Activated T-helper 1 cell treated with anti-CD3 and anti-CD28 coated beads, Interleukin-12 subunit alpha, Interleukin-12 subunit beta, Interleukin-2, Interleukin-4 antibody, amounts not matched to agents 30 ng/mL and 10 ng/mL and 1 ng/mL, durations not matched to agents 14 hours and 24 hours and 36 hours (primary cell): ENCODE measurements around the gene DSTN. TPM values are rescaled to one million over a fixed set of nuclear protein-coding genes. Genes with fewer than 3 reads are reported as not detected.

Experiments
- DNase-seq: peaks from one replicate; pipeline ENCODE4 v3.0.0; 2021; ENCODE audit warnings: low spot score
- H3K27ac Mint-ChIP-seq: one replicate; pipeline ENCODE4 v1.8.0; 2021; ENCODE audit warnings: mild to moderate bottlenecking, mixed read lengths
- H3K27me3 Mint-ChIP-seq: one replicate; pipeline ENCODE4 v1.8.0; 2022; ENCODE audit warnings: mild to moderate bottlenecking, moderate library complexity, mixed read lengths; ENCODE audit not compliant: insufficient read depth
- H3K36me3 Mint-ChIP-seq: one replicate; pipeline ENCODE4 v1.8.0; 2021; ENCODE audit warnings: low read depth, mixed read lengths
- H3K4me1 Mint-ChIP-seq: one replicate; pipeline ENCODE4 v1.8.0; 2021; ENCODE audit warnings: low read depth, mixed read lengths
- H3K4me3 Mint-ChIP-seq: one replicate; pipeline ENCODE4 v1.8.0; 2021; ENCODE audit warnings: mild to moderate bottlenecking, moderate library complexity, mixed read lengths
- H3K9me3 Mint-ChIP-seq: one replicate; pipeline ENCODE4 v1.8.0; 2021; ENCODE audit warnings: mixed read lengths
- intact Hi-C: fragments of 100-400 bp; cut with micrococcal nuclease; formaldehyde crosslinking; loops from one replicate; pipeline ENCODE4 v1.15.1; 2024
- total RNA-seq: library from RNA; stranded (reverse); gene quantifications from 2 replicates; pipeline ENCODE4 v1.2.3, GENCODE V29; 2022

The DSTN gene
- total RNA-seq, 1 donor from 2014 or later = 58.2 TPM

- intact Hi-C loops = loop anchor here (1.0 to 5.0 kb wide), 7 partner anchors 33 to 717 kb away; partner anchors contain the start of genes BFSP1, KAT14, MGME1 and PET117
- H3K4me3 Mint-ChIP-seq = peak overlapping the region; percentile 89
- no peak for DNase-seq
- H3K36me3 Mint-ChIP-seq = peaks cover 2% of the 10 kb centered on the region
- peaks cover 23% of the 10 kb centered on the region for H3K4me1 Mint-ChIP-seq
- H3K27me3 Mint-ChIP-seq = peaks cover 6% of the 10 kb centered on the region
- peak overlapping the region; percentile 93 for H3K27ac Mint-ChIP-seq
- H3K9me3 Mint-ChIP-seq = no peaks in the 10 kb centered on the region
Observed at GRCh38 chr20:17570347-17571152, 675 bp downstream of the DSTN start.

DNA sequence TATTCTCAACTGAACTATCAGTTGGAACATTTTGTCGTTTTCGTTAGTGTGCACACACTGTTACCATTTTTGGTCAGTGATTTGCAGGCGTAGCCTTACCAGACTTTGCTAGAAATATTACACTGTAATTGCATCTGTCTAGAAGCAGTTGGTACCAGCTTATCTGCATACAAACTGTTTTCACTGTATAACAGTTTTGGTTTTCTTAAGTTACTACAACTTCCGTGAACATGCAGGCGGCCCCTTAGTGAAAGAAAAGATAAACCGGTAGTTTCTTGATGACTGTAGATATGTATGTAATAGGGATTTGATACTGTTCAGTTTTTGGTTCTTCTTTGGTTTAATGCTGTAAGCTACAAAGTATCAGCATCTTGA, 1.3 kb downstream of the DSTN start:
- Mint-ChIP-seq H3K4me3 (peak overlapping the region; percentile 89), H3K27me3 (peaks cover 6% of the 10 kb centered on the region), H3K36me3 (peaks cover 2% of the 10 kb centered on the region), H3K4me1 (peaks cover 23% of the 10 kb centered on the region), H3K9me3 (no peaks in the 10 kb centered on the region), H3K27ac (peak overlapping the region; percentile 93)
- intact Hi-C loops = loop anchor here (2.0 to 5.0 kb wide), 4 partner anchors 40 to 716 kb away; partner anchors contain the start of genes KAT14, MGME1, PET117 and SNX5
- no peak for DNase-seq

GRCh38 chr20:17572034-17572638, 2.3 kb downstream of the DSTN start:
- no peak overlapping the region for H3K27ac Mint-ChIP-seq

DNA sequence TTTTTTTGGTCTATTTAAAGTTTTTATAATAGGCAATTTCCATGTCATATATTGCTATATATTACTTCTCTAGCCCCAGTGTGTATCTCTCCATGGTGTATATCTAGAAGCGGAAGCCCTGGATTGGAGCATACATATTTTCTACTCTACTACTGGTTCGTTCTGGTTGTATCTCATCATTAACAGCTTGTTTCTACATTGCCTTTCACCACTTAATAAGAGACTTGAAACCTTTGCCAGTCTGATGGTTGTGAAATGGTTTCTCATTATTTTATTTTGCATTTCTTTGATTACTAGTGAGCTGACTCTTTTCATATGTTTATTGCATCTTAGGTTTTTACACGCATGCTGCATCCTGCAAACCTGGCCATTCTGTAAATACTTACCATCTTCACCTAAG, 3.6 kb downstream of the DSTN start:
- intact Hi-C loops = loop anchor here (5.0 kb wide), 2 partner anchors 564 to 714 kb away; partner anchors contain the start of genes KAT14, PET117 and ZNF133
- DNase-seq = no peak
- Mint-ChIP-seq H3K4me3 (no peak overlapping the region), H3K4me1 (peaks cover 23% of the 10 kb centered on the region), H3K27me3 (no peaks in the 10 kb centered on the region), H3K9me3 (no peaks in the 10 kb centered on the region), H3K27ac (no peak overlapping the region), H3K36me3 (peaks cover 2% of the 10 kb centered on the region)

More at GRCh38 chr20:17572034-17572638, 2.3 kb downstream of the DSTN start:
- Mint-ChIP-seq H3K36me3 (peaks cover 2% of the 10 kb centered on the region), H3K27me3 (peaks cover 6% of the 10 kb centered on the region), H3K4me1 (peaks cover 23% of the 10 kb centered on the region), H3K4me3 (no peak overlapping the region), H3K9me3 (no peaks in the 10 kb centered on the region)
- intact Hi-C loops = loop anchor here (5.0 kb wide), 2 partner anchors 565 to 715 kb away; partner anchors contain the start of genes KAT14, PET117 and ZNF133
- DNase-seq = no peak

DNA sequence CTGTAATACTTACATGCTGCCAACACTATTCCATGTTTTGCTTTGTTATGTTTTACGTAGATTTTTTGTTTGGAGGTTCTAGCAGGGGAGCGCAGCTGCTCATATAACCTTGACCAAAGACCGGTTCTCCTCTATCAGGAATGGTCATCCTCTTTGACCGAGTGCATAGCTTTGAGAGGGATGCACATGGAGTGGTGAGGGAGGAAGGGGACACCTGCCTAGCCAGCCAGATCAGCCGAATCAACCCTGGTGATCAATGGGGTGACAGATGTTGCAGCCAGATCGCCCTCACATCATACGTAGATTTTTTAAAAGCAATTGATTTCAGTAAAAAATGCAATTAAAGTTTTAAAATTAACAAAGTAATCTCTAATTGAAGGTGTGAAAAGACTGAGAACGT, 6.3 kb downstream of the DSTN start:
- intact Hi-C loops = loop anchor here (5.0 kb wide), 1 partner anchor 991 kb away; the partner anchor contains the start of gene SMIM26
- peaks cover 28% of the 10 kb centered on the region for H3K4me1 Mint-ChIP-seq
- peaks cover 8% of the 10 kb centered on the region for H3K36me3 Mint-ChIP-seq
- no peak overlapping the region for H3K4me3 Mint-ChIP-seq
- no peaks in the 10 kb centered on the region for H3K9me3 Mint-ChIP-seq
- no peak for DNase-seq
- H3K27ac Mint-ChIP-seq = no peak overlapping the region
- no peaks in the 10 kb centered on the region for H3K27me3 Mint-ChIP-seq

DNA sequence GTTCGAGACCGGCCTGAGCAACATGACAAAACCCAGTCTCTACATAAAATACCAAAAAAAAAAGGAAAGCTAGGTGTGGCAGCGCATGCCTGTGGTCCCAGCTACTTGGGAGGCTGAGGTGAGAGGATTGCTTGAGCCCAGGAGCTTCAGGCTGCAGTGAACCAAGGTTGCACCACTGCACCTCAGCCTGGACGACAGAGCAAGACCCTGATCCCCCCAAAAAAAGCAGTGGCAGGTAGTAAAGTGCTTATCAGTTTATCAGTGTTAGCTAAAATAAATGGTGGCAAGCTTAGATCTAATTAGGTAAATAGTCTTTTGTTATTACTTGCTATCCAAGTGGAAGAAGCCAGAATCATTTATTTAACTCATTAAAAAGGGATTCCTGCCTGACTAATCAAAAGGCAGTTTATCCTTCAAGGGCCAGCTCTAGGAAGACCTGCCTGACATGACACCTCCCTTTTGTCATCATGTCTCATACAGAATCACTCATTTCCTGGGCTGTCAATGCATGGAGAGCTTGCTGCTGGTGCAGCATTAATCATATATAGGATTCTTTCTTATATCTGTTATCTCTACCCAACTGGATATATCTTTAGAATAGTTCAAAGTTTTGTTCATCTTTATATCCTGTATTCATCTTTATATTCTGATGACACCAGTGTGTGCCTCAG, 9.6 kb downstream of the DSTN start:
- H3K27me3 Mint-ChIP-seq = no peaks in the 10 kb centered on the region
- no peak overlapping the region for H3K27ac Mint-ChIP-seq
- DNase-seq = no peak
- H3K4me3 Mint-ChIP-seq = no peak overlapping the region
- H3K9me3 Mint-ChIP-seq = no peaks in the 10 kb centered on the region
- intact Hi-C loops = loop anchor here (5.0 kb wide), 1 partner anchor 988 kb away; the partner anchor contains the start of gene SMIM26
- H3K36me3 Mint-ChIP-seq = peaks cover 8% of the 10 kb centered on the region
- peaks cover 21% of the 10 kb centered on the region for H3K4me1 Mint-ChIP-seq

- no peak overlapping the region for H3K4me3 Mint-ChIP-seq
- peaks cover 1% of the 10 kb centered on the region for H3K27me3 Mint-ChIP-seq
- no peaks in the 10 kb centered on the region for H3K9me3 Mint-ChIP-seq
- no peak for DNase-seq
- no peak overlapping the region for H3K27ac Mint-ChIP-seq
- H3K4me1 Mint-ChIP-seq = peaks cover 17% of the 10 kb centered on the region
- intact Hi-C loops = no loop called here
- H3K36me3 Mint-ChIP-seq = peaks cover 8% of the 10 kb centered on the region
Observed at GRCh38 chr20:17580895-17581294, 11.0 kb downstream of the DSTN start.

DNA sequence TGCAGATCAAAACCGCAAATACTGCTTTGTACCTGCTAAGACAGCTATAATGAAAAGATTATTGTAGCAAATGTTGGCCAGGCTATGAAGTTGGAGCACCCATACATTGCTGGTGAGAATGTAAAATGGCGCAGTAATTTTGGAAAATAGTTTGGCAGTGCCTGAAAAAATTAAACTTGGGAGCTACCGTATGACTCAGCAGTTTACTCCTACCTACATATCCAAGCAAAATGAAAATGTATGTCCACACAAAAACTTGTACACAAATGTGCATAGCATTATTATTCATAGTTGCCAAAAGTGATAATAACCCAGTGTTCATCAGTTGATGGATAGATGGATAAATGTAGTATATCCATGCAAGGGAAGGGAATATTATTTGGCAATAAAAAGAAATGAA, 13.3 kb downstream of the DSTN start:
- Mint-ChIP-seq H3K27me3 (peaks cover 1% of the 10 kb centered on the region), H3K4me1 (peaks cover 23% of the 10 kb centered on the region), H3K9me3 (no peaks in the 10 kb centered on the region), H3K4me3 (no peak overlapping the region), H3K36me3 (peaks cover 8% of the 10 kb centered on the region), H3K27ac (no peak overlapping the region)
- no peak for DNase-seq
- intact Hi-C loops = no loop called here

DNA sequence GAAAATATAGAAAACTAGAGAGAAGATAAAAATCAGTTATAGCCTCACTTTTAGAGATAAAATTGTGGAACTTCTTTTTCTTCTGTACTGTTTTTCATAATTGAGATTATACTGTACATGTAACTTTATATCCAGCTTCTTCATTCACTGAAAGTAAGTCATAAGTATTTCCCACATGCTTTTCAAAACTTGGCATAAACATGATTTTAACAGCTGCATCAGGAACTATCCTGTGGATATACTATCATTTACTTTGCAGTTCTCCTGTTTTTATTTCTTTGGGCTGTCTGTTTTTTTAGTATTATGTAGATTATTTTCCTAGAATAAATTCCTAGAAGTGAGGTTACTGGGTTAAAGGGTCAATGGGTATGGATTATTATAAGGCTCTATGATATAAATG, 14.8 kb downstream of the DSTN start:
- intact Hi-C loops = no loop called here

GRCh38 chr20:17586250-17586649, 16.4 kb downstream of the DSTN start:
- Mint-ChIP-seq H3K9me3 (no peaks in the 10 kb centered on the region), H3K36me3 (peaks cover 2% of the 10 kb centered on the region), H3K27me3 (peaks cover 1% of the 10 kb centered on the region), H3K27ac (no peak overlapping the region), H3K4me3 (no peak overlapping the region), H3K4me1 (peaks cover 11% of the 10 kb centered on the region)
- intact Hi-C loops = no loop called here
- no peak for DNase-seq

More for the DNA sequence above, 14.8 kb downstream of the DSTN start:
- Mint-ChIP-seq H3K36me3 (peaks cover 8% of the 10 kb centered on the region), H3K4me1 (peaks cover 15% of the 10 kb centered on the region), H3K4me3 (no peak overlapping the region), H3K27ac (no peak overlapping the region), H3K9me3 (no peaks in the 10 kb centered on the region), H3K27me3 (peaks cover 1% of the 10 kb centered on the region)
- DNase-seq = no peak

DNA sequence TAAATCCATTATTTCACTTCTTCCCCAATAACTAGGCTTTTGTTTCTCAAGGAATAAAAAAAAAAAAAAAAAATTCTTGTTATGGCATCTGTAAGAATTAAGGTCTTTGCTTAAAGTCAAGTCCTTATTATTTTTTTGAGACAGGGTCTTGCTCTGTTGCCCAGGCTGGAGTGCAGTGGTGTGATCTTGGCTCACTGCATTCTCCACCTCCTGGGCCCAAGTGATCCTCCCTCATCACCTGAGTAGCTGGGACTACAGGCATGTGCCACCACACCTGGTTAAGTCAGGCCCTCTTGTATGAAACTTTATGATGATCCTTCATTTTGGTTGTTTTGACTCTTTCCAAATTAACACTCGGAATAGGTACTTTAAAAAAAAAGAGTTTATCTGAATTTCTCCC, 17.3 kb downstream of the DSTN start:
- intact Hi-C loops = no loop called here
- Mint-ChIP-seq H3K4me1 (peaks cover 11% of the 10 kb centered on the region), H3K36me3 (peaks cover 2% of the 10 kb centered on the region), H3K27ac (no peak overlapping the region), H3K9me3 (no peaks in the 10 kb centered on the region), H3K4me3 (no peak overlapping the region), H3K27me3 (peaks cover 1% of the 10 kb centered on the region)
- DNase-seq = no peak

GRCh38 chr20:17587824-17588223, 17.9 kb downstream of the DSTN start:
- DNase-seq = no peak
- no peaks in the 10 kb centered on the region for H3K9me3 Mint-ChIP-seq
- peaks cover 1% of the 10 kb centered on the region for H3K27me3 Mint-ChIP-seq
- H3K27ac Mint-ChIP-seq = no peak overlapping the region
- H3K4me3 Mint-ChIP-seq = no peak overlapping the region
- H3K4me1 Mint-ChIP-seq = peaks cover 8% of the 10 kb centered on the region
- intact Hi-C loops = no loop called here
- H3K36me3 Mint-ChIP-seq = peaks cover 5% of the 10 kb centered on the region
